NCI-H2227 (cell line): ENCODE measurements around the gene MEGF6.
"Not testable (repeated sequence)": the region's sequence is repeated elsewhere in the genome, so short reads cannot be mapped to it uniquely, and the experiment has no call there.

Source experiments
- DNase-seq: peaks from one replicate; lab custom pipeline; 2025; ENCODE audit not compliant: unreplicated experiment; lab: John Stamatoyannopoulos, UW

The MEGF6 gene

GRCh38 chr1:3575515-3575914 lies 35.8 kb downstream of the MEGF6 start:
- DNase-seq: not testable (repeated sequence)

DNA sequence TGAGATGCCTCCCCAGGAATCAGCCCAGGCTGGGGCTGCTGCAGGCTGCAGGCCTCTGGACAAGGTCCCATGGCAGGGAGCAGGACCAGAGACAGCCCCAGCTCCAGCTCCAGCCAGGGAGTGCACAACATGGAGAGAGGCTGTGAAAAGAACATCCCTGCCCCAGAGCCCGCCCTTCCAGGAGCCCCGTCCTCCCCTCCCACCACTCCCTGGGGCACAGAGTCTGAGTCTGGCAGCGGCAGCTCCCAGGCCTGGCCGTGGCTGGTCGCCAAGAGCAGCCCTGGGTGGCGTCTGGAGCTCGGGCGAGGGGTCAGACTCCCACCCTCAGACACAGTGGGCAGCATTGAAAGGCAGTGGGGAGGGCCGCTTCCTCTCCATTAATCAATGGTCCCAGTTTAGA lies 37.8 kb downstream of the MEGF6 start:
- DNase-seq: no peak

- DNase-seq: not testable (repeated sequence)
Observed at GRCh38 chr1:3572638-3573037, 38.7 kb downstream of the MEGF6 start.

GRCh38 chr1:3571263-3571662 lies 40.0 kb downstream of the MEGF6 start:
- no peak for DNase-seq

- no peak for DNase-seq
Observed at GRCh38 chr1:3570066-3570986, 41.0 kb downstream of the MEGF6 start.

DNA sequence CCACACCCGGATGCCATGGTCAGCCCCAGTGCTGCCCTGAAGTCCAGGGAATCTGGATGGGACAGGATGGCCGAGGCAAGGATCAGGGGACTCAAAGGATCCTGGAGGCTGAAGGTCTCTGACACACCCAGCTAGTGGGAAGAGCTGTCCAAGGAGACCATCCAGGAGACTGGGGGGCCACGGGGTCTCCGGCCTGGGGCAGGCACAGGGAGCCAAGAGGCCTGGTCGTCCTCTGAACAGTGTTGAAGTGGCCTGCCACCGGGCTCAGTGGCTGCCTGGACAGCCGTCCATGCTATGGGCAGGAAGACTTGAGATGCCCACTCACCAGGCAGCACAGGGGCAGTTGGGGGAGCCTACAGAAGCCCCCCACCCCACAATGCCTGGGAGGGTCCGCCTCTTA lies 41.9 kb downstream of the MEGF6 start:
- DNase-seq: no peak

GRCh38 chr1:3568815-3569435 lies 42.4 kb downstream of the MEGF6 start:
- no peak for DNase-seq

GRCh38 chr1:3566951-3567804 lies 44.1 kb downstream of the MEGF6 start:
- no peak for DNase-seq

- DNase-seq: no peak
Observed at GRCh38 chr1:3566003-3566885, 45.1 kb downstream of the MEGF6 start.

DNA sequence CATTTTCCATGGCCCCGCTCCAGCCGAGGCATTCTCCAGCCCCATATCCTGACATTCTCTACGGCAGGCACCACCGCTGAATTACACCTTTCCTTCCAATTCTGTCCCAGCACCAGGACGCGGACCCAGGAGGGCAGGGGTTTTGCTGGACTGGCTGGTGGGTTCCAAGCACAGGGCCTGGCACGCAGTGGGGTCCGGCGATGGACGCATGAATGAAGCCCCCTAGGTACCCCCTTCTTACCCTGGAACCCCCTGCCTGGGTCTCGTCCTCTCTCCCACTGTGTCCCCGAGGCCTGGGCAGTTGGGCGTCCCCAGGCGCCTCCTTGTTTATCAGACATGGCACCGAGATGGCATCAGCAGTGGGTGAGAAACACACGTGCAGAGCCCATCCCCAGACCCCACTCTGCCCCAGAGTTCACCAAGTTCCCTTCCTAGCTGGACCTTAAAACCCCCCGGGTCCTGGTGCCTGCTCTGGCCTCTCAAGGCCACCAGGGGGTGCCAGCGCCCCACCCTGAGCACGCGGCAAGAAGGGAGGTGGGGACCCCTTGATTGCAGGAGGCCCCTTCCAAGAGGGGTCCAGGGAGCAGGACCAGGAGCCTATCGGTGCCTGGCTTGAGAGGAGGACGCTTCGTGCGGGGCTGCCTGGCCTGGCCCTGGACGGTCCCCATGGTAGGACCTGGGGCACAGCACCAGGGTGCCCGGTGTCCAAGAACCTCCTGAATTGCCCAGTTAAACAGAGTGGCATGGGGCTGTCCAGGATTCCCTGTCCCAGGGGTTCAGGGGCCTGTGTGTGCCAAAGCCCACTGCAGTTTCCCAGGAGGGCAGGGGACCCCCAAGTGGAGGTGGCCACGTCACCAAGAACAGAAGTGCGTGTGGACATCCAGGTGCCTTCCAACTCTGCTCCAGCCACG lies 46.1 kb downstream of the MEGF6 start:
- DNase-seq: peak; percentile 53

DNA sequence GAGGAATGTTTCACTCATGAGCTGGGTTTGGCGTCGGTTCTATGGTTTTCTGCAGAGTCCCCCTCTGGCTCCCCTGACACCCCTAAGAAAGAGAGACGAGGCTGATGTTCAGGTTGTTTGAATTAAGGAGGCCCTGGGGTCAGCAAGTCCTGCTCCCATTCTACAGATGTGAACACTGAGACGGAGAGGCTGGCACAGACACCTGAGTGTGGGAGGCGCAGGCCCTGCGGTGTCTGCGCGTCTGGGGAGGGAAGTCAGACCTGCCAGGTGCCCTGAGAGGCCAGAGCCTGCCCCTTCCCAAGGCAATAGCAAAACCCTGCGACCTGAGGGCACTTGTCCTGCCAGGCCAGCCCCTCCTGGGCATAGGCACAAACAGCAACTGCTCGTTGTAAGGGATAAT lies 47.7 kb downstream of the MEGF6 start:
- DNase-seq: no peak

DNA sequence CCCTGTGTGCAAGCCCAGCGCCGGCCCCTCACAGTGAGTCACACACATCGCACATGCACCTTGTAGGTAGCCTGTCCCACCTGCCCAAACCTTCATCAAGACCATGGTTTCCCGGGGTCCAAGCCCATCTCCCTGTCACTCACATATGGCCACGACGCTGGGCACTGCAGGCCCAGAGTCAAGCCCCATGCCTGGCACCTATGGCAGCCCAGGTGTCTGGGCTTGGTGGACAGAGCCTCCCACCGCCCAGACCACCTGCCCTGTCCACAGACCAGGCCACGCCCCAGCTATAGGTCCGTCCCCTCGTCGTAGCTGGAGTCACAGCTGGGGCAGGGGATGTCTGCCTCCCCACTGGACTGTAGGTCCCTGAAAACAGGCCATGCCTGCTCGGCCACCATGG lies 48.2 kb downstream of the MEGF6 start:
- no peak for DNase-seq

DNA sequence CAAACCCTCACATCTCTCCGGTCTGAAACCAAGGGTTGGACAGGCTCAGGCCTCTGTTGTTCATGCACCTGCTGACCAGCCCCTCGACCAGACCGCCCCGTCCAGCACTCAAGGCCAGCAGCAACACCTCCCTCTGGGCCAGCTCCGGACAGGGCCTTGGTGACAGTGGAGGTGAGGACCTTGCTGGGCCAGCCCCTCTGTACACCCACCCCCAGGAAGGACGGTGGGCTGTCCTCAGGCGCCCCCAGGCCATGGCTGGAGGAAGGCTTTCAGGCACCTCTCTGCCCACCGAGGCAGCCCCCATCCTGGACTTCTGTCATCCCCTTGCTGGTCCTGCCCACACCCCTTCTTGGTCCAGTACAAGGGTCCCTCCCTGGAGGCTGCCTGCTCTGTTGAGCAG lies 48.6 kb downstream of the MEGF6 start:
- DNase-seq: no peak

DNA sequence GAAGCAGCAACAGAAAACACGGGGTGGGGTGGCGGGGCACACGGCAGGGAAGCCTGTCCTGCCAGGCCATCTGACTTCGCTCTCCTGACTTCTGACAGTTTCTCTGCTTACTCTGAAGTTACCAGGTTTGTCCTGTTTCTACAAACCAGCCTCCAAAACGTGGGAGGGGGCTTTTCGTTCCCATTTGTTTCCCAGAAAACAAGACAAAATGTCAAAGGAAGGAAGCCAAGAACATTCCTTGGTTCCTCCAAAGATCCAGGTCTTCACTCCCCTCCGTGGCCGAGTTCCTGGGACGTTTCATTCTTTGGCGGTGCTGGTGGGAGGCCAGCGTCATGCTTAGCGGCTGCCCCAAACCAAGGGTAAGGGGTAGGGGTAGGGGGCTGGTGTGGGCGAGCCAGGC lies 49.6 kb downstream of the MEGF6 start:
- no peak for DNase-seq

DNA sequence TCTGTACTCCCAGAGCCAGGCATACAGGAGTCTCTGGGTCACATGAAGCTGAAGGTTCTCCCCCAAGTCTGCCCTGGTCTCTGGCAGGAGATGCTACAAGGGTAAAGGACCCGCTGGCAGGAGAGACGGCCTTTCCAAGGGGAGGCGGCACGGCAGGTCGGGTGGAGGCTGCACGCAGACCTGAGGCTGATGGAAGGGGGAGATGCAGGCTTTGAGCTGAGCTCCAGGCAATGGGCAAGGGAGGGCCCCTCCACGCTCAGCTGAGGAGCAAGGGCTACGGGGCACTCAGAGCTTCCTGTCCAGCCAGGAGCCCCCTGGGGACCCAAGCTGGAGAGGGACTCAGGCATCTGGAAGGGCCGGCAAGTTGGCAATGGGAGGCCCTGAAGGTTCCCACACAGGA lies 50.3 kb downstream of the MEGF6 start:
- no peak for DNase-seq

GRCh38 chr1:3560251-3560871 lies 50.9 kb downstream of the MEGF6 start:
- DNase-seq: no peak

GRCh38 chr1:3558036-3558726 lies 53.1 kb downstream of the MEGF6 start:
- DNase-seq: no peak

DNA sequence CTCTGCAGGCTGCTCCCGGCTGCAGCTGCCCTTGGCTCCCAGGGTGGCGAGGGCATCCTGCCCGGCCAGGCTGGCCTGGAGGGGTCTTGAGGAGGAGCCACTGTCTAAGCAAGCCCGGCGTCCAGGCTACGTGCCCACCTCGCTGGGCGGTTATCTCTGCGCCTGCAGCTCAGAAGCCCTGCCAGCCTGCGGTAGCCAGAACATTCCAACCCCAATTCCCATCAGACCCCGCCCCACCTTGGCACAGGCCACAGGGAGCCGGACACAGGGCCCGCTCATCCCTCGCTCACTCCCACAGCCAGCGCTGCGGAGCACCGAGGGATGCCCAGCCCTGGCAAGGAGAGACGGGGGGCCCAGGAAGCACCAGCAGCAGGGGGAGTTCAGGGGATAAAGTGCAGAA lies 53.9 kb downstream of the MEGF6 start:
- no peak for DNase-seq

- no peak for DNase-seq
Observed at GRCh38 chr1:3556336-3556735, 55.0 kb downstream of the MEGF6 start.
